ENCODE data around the gene NDUFB8. TPM values are rescaled to one million over a fixed set of nuclear protein-coding genes. Genes with fewer than 3 reads are reported as not detected.

The NDUFB8 gene
- total RNA-seq, 1 donor: 98.9 TPM

DNA sequence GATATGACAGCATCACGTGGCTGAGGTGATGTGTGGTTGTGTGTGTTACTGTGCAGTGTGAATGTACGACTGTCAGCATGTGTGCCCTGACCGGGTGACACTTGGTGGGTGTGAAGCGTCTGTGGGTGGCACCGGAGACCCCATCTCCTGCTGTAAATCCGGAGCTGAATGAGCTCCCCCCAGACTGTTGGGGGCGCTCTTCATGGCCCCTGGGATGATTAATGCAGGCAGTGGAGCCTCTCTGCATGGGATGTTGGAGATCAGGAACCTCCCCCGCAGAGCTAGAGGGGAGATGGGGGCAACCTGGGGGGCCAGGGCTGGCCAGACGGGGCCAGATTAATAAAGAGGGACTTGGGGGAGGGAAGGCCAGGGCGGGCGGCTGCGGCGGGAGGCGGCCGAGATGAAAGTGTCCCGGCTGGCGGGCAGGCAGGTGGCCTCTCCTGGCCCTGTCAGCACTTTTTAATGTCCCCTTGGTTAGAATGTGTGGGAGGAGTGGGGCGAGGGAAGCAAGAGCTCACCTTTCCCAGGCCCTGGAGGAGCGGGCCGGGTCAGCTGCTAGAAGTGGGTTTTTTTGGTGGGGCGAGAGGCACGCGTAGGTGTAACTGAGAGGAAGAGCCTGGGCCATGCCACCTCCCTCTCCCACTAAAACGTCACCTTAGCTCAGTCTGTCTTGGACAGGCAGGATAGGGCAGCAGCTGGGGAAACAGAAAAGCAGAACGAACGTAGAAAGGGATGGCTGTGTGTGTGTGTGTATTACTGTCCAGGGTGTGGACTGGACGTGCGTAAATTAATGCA, 40.2 kb upstream of the NDUFB8 start:
- H3K4me3 ChIP-seq (ENCODE audit: low read depth, low read length): no peak overlapping the region
- TF ChIP-seq, protein P1, sequence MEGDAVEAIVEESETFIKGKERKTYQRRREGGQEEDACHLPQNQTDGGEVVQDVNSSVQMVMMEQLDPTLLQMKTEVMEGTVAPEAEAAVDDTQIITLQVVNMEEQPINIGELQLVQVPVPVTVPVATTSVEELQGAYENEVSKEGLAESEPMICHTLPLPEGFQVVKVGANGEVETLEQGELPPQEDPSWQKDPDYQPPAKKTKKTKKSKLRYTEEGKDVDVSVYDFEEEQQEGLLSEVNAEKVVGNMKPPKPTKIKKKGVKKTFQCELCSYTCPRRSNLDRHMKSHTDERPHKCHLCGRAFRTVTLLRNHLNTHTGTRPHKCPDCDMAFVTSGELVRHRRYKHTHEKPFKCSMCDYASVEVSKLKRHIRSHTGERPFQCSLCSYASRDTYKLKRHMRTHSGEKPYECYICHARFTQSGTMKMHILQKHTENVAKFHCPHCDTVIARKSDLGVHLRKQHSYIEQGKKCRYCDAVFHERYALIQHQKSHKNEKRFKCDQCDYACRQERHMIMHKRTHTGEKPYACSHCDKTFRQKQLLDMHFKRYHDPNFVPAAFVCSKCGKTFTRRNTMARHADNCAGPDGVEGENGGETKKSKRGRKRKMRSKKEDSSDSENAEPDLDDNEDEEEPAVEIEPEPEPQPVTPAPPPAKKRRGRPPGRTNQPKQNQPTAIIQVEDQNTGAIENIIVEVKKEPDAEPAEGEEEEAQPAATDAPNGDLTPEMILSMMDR (IDR thresholded peaks at IDR 0.05; ENCODE audit: insufficient read depth, low read length): no peak
- no peak for DNase-seq (ENCODE audit: low read depth)

- H3K4me3 ChIP-seq (ENCODE audit: low read depth, low read length): no peak overlapping the region
- DNase-seq (ENCODE audit: low read depth): no peak
- TF ChIP-seq, protein P1 (IDR thresholded peaks at IDR 0.05; ENCODE audit: insufficient read depth, low read length): no peak
These were observed 39.2 kb upstream of the NDUFB8 start for GRCh38 chr10:100568912-100569311.

GRCh38 chr10:100567826-100568225, 38.2 kb upstream of the NDUFB8 start:
- no peak for DNase-seq (ENCODE audit: low read depth)
- TF ChIP-seq, protein P1 (IDR thresholded peaks at IDR 0.05; ENCODE audit: insufficient read depth, low read length): no peak
- H3K4me3 ChIP-seq (ENCODE audit: low read depth, low read length): no peak overlapping the region

DNA sequence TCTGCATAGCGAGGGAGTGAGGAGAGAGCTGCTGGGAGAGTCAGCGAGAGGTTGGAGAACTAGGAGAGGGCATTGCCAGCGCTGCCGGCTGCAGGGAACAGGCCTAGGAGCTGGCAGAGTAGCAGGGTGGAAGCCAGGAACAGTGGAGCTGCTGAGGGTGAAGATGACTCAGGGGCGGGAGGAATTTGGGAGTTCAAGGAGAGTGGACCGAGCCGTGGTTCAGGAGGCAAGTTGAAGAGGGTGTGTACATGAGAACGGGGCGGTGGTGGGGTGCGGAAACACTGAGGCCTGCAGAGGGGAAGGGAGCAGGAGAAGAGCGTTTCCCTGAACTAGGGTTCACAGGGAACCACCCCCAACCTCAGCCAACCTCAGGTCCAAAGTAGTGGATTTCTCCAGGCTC, 37.6 kb upstream of the NDUFB8 start:
- TF ChIP-seq, protein P1 (IDR thresholded peaks at IDR 0.05; ENCODE audit: insufficient read depth, low read length): no peak
- H3K4me3 ChIP-seq (ENCODE audit: low read depth, low read length): no peak overlapping the region
- DNase-seq (ENCODE audit: low read depth): no peak

- no peak for DNase-seq (ENCODE audit: low read depth)
- H3K4me3 ChIP-seq (ENCODE audit: low read depth, low read length): no peak overlapping the region
- TF ChIP-seq, protein P1 (IDR thresholded peaks at IDR 0.05; ENCODE audit: insufficient read depth, low read length): no peak
These were observed 36.9 kb upstream of the NDUFB8 start for GRCh38 chr10:100566561-100566960.

- DNase-seq (ENCODE audit: low read depth): no peak
- H3K4me3 ChIP-seq (ENCODE audit: low read depth, low read length): no peak overlapping the region
- TF ChIP-seq, protein P1 (IDR thresholded peaks at IDR 0.05; ENCODE audit: insufficient read depth, low read length): no peak
These were observed 35.7 kb upstream of the NDUFB8 start for GRCh38 chr10:100565206-100565985.

Data from fibroblast of the aortic adventitia (primary cell).